H1 (cell line): ENCODE data around the gene GPC2. TPM values are rescaled to one million over a fixed set of nuclear protein-coding genes. Genes with fewer than 3 reads are reported as not detected.

Experiments used
- CTCF ChIA-PET: fragments of 300-600 bp; sonication (Branson Sonifier 250); formaldehyde crosslinking; loops from one replicate; lab custom pipeline; 2021; ENCODE audit not compliant: partially characterized antibody; lab: Charles Lee
- POLR2A ChIA-PET: fragments of 300-600 bp; sonication (Branson Sonifier 250); formaldehyde crosslinking; loops from one replicate; lab custom pipeline; 2021; ENCODE audit warnings: inconsistent platforms; ENCODE audit not compliant: partially characterized antibody; lab: Charles Lee
- DNase-seq, 2 experiments: peaks; one replicate each; pipeline versions ENCODE4 v3.0.0 to v3.0.0-alpha.2; 2010 to 2022; ENCODE audit warnings: low spot score in 2 of 2, low read depth in 1 of 2, mixed read lengths in 1 of 2
- FAIRE-seq: peaks from 2 replicates; lab custom pipeline; 2011; peaks lifted over from hg19 to GRCh38; lab: Jason Lieb, UNC
- H2AFZ ChIP-seq: 2 replicates; pipeline ENCODE4 v1.8.1; 2012; ENCODE audit warnings: low read length, inconsistent platforms
- H2AK5ac ChIP-seq: 2 replicates; pipeline ENCODE4 v1.6.1; 2013; ENCODE audit warnings: low read depth, low read length
- H2BK120ac ChIP-seq: replicated peaks from 2 replicates; pipeline ENCODE3; 2013; ENCODE audit warnings: low read depth, low read length, inconsistent platforms
- H2BK12ac ChIP-seq: 2 replicates; pipeline ENCODE4 v1.6.1; 2013; ENCODE audit warnings: low read depth, low read length
- H2BK15ac ChIP-seq: 2 replicates; pipeline ENCODE4 v1.6.1; 2013; ENCODE audit warnings: low read length
- H2BK20ac ChIP-seq: 2 replicates; pipeline ENCODE4 v1.6.1; 2013; ENCODE audit warnings: low read length
- H2BK5ac ChIP-seq: 2 replicates; pipeline ENCODE4 v1.6.1; 2013; ENCODE audit warnings: low read depth, low read length
- H3K14ac ChIP-seq: 2 replicates; pipeline ENCODE4 v1.6.1; 2013; ENCODE audit warnings: inconsistent platforms; ENCODE audit not compliant: insufficient read length
- H3K18ac ChIP-seq: 2 replicates; pipeline ENCODE4 v1.6.1; 2013; ENCODE audit warnings: low read length; ENCODE audit errors: extremely low read depth
- H3K23ac ChIP-seq: 2 replicates; pipeline ENCODE4 v1.6.1; 2013; ENCODE audit warnings: inconsistent platforms; ENCODE audit not compliant: insufficient read length
- H3K23me2 ChIP-seq: 2 replicates; pipeline ENCODE4 v1.6.1; 2013; ENCODE audit warnings: low read depth, low read length
- H3K27ac ChIP-seq: 2 replicates; pipeline ENCODE4 v1.6.1; 2011; ENCODE audit warnings: low read depth, low read length, inconsistent platforms
- H3K27me3 ChIP-seq, 4 experiments: replicated peaks in 1 of 4; 1 replicate in 1 of 4; 2 replicates in 3 of 4; pipeline versions ENCODE4 v1.6.1 to v1.8.1; 2011 to 2013; ENCODE audit warnings: low read length in 3 of 4, mild to moderate bottlenecking in 3 of 4, inconsistent platforms in 2 of 4, mixed read lengths in 2 of 4, moderate library complexity in 1 of 4; ENCODE audit not compliant: control insufficient read depth in 3 of 4, insufficient read depth in 3 of 4; ENCODE audit errors: extremely low read depth in 1 of 4
- H3K36me3 ChIP-seq, 4 experiments: 2 replicates each; pipeline versions ENCODE4 v1.6.1 to v1.8.1; 2011 to 2013; ENCODE audit warnings: mild to moderate bottlenecking in 4 of 4, low read length in 3 of 4, moderate library complexity in 2 of 4, control low read depth in 1 of 4, inconsistent platforms in 1 of 4; ENCODE audit not compliant: insufficient read depth in 4 of 4, control insufficient read depth in 2 of 4
- H3K4ac ChIP-seq: replicated peaks from 2 replicates; pipeline ENCODE3; 2013; ENCODE audit warnings: low read length, low read depth, mixed read lengths, inconsistent platforms; ENCODE audit not compliant: insufficient read length
- H3K4me1 ChIP-seq, 4 experiments: replicated peaks in 1 of 4; 1 replicate in 1 of 4; 2 replicates in 3 of 4; pipeline versions ENCODE4 v1.6.1 to v1.8.1; 2011 to 2013; ENCODE audit warnings: low read length in 3 of 4, inconsistent platforms in 2 of 4, mixed read lengths in 1 of 4; ENCODE audit not compliant: insufficient read depth in 4 of 4, control insufficient read depth in 3 of 4
- H3K4me2 ChIP-seq, 2 experiments: 2 replicates each; pipeline versions ENCODE4 v1.6.1 to v1.8.1; 2011 to 2013; ENCODE audit warnings: low read depth in 2 of 2, low read length in 2 of 2, control low read depth in 1 of 2, inconsistent platforms in 1 of 2, mild to moderate bottlenecking in 1 of 2; ENCODE audit not compliant: insufficient read depth in 1 of 2
- H3K4me3 ChIP-seq, 4 experiments: fragments of 200-600, 300-600 bp in 1 of 4; sonication (generic), shearing (Covaris generic), sonication (Bioruptor Twin) in 1 of 4; 2 replicates each; pipeline versions ENCODE4 v1.5.1 to v1.8.1; 2011 to 2016; ENCODE audit warnings: low read length in 4 of 4, low read depth in 3 of 4, control low read depth in 2 of 4, inconsistent platforms in 2 of 4, mild to moderate bottlenecking in 2 of 4, mixed read lengths in 1 of 4, moderate library complexity in 1 of 4; ENCODE audit not compliant: insufficient read depth in 2 of 4; ENCODE audit errors: extremely low read depth in 1 of 4
- H3K56ac ChIP-seq: replicated peaks from 2 replicates; pipeline ENCODE3; 2013; ENCODE audit warnings: low read depth, mild to moderate bottlenecking, mixed read lengths, low read length, inconsistent platforms; ENCODE audit not compliant: insufficient read length
- H3K79me1 ChIP-seq: 2 replicates; pipeline ENCODE4 v1.6.1; 2013; ENCODE audit warnings: low read depth, low read length, control low read depth
- H3K79me2 ChIP-seq, 2 experiments: 2 replicates each; pipeline versions ENCODE4 v1.6.1 to v1.8.1; 2012 to 2013; ENCODE audit warnings: low read length in 2 of 2, mild to moderate bottlenecking in 2 of 2, inconsistent platforms in 1 of 2; ENCODE audit not compliant: insufficient read depth in 2 of 2, control insufficient read depth in 1 of 2
- H3K9ac ChIP-seq, 4 experiments: replicated peaks in 1 of 4; 1 replicate in 1 of 4; 2 replicates in 3 of 4; pipeline versions ENCODE4 v1.6.1 to v1.8.1; 2011 to 2013; ENCODE audit warnings: low read depth in 3 of 4, low read length in 3 of 4, control low read depth in 2 of 4, mild to moderate bottlenecking in 2 of 4, moderate library complexity in 2 of 4, inconsistent platforms in 1 of 4; ENCODE audit errors: extremely low read depth in 1 of 4
- H3K9me3 ChIP-seq, 2 experiments: 2 replicates each; pipeline versions ENCODE4 v1.6.1 to v1.8.1; 2012 to 2013; ENCODE audit warnings: mild to moderate bottlenecking in 2 of 2, moderate library complexity in 2 of 2, control low read depth in 1 of 2, inconsistent platforms in 1 of 2, low read depth in 1 of 2, low read length in 1 of 2, mixed read lengths in 1 of 2; ENCODE audit not compliant: insufficient read depth in 2 of 2
- H4K20me1 ChIP-seq, 2 experiments: replicated peaks in 1 of 2; 2 replicates each; pipeline versions ENCODE3 to v1.8.1; 2011 to 2013; ENCODE audit warnings: inconsistent platforms in 2 of 2, low read length in 2 of 2, mild to moderate bottlenecking in 1 of 2; ENCODE audit not compliant: insufficient read depth in 2 of 2, control insufficient read depth in 1 of 2
- H4K5ac ChIP-seq: 2 replicates; pipeline ENCODE4 v1.6.1; 2013; ENCODE audit warnings: low read length, low read depth, mixed read lengths, inconsistent platforms; ENCODE audit not compliant: insufficient read length
- H4K8ac ChIP-seq: 2 replicates; pipeline ENCODE4 v1.8.0; 2013; ENCODE audit warnings: mild to moderate bottlenecking, moderate library complexity, low read length, inconsistent platforms; ENCODE audit not compliant: insufficient read depth; ENCODE audit errors: extremely low read depth
- H4K91ac ChIP-seq: replicated peaks from 2 replicates; pipeline ENCODE3; 2013; ENCODE audit warnings: low read length, mixed read lengths, inconsistent platforms; ENCODE audit not compliant: insufficient read length
- CBX8 ChIP-seq: fragments of 300-800, 300-1000 bp; sonication (generic); IDR thresholded peaks from 2 replicates; pipeline ENCODE4 v1.7.1; 2016; ENCODE audit warnings: low read depth, low read length, borderline replicate concordance
- CHD1 ChIP-seq: IDR thresholded peaks from 2 replicates; pipeline ENCODE4 v1.6.1; 2012; ENCODE audit warnings: low read depth, low read length, improper control_type of control experiment
- JUND ChIP-seq: IDR thresholded peaks from 2 replicates; pipeline ENCODE4 v1.6.1; 2011; ENCODE audit warnings: mild to moderate bottlenecking, improper control_type of control experiment, low read length
- WGBS, 2 experiments: shearing (Covaris generic) in 1 of 2; methylation state at CpG; one replicate each; pipeline versions ENCODE4 v1.1.6 to v1.1.7; 2013 to 2015; ENCODE audit warnings: low lambda C conversion rate in 2 of 2, mixed read lengths in 2 of 2, inconsistent platforms in 1 of 2, low coverage in 1 of 2, missing lambda C conversion rate in 1 of 2; ENCODE audit not compliant: insufficient replicate concordance in 2 of 2, insufficient coverage in 1 of 2, insufficient read length in 1 of 2; ENCODE audit errors: extremely low coverage in 1 of 2, missing lambda C conversion rate in 1 of 2; 5-methylcytosine and 5-hydroxymethylcytosine counted together
- polyA plus RNA-seq, 7 experiments: library from polyadenylated mRNA; depleted of rRNA in 3 of 7; stranded (reverse) in 5 of 7; unstranded in 2 of 7; fragments of >200 nt in 5 of 7; fragments of 200-250 nt in 2 of 7; gene quantifications; 1 replicate in 5 of 7; 2 replicates in 1 of 7; 4 replicates in 1 of 7; pipeline versions ENCODE4 v1.2.1 to v1.2.3, GENCODE V29; 2011 to 2013; ENCODE audit warnings: missing spikeins in 2 of 7, mixed read lengths in 2 of 7
- total RNA-seq: library from RNA; stranded (reverse); fragmentation: NEBNext Ultra II Directional; extraction: Animal tissue kit (Norgen Biotek cat#: 25700); gene quantifications from 2 replicates; pipeline ENCODE4 v1.2.1, GENCODE V29; 2021
- TF ChIP-seq, protein P1 (sequence below): IDR thresholded peaks from 2 replicates; pipeline ENCODE4 v1.6.1; 2012; ENCODE audit warnings: inconsistent platforms

GPC2 gene
- total and polyA plus RNA-seq, 2 of the 8 experiments (the other 6 are each of a cell fraction or from before 2014, with no cell fraction given), result 25.3 to 44.8 TPM

DNA sequence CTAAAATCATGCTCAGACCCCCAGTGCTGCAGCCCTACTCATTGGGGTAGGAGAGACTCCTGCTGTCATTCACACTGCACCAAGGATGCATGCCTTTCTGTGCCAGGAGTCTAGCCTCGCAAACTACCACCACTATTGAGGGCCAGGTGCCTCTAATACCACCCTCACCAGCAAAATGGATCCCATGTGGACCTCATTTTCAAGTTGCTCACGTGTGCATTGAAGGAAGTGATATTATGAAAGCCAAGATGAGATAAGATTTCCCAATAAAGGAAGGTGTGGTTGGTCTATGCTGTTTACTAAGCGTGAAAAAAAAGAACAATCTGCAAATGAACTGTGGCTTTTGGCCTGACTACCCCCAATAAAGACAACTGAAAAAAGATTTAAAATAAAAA, 35.6 kb downstream of the GPC2 start:
- Histone ChIP-seq H3K4me3 (no peak overlapping the region), H3K9ac (no peak overlapping the region), H3K79me1 (no peaks in the 10 kb centered on the region), H2BK5ac (no peak overlapping the region), H3K4ac (no peak overlapping the region), H3K4me1 (peaks cover 0 to 2% (median 0%) of the 10 kb centered on the region in 4 experiments; a peak in 1 of 7 replicates), H2AK5ac (no peak overlapping the region), H4K8ac (no peak overlapping the region), H2BK15ac (no peak overlapping the region), H3K56ac (no peak overlapping the region), H3K23me2 (no peaks in the 10 kb centered on the region), H3K27ac (no peak overlapping the region), H3K14ac (no peak overlapping the region), H3K9me3 (no peaks in the 10 kb centered on the region), H2AFZ (no peak overlapping the region), H4K91ac (no peak overlapping the region), H3K79me2 (no peaks in the 10 kb centered on the region), H3K4me2 (no peak overlapping the region), H2BK120ac (no peak overlapping the region), H3K27me3 (no peaks in the 10 kb centered on the region), H2BK12ac (no peak overlapping the region), H3K36me3 (no peaks in the 10 kb centered on the region), H2BK20ac (no peak overlapping the region), H3K23ac (no peak overlapping the region), H4K20me1 (no peaks in the 10 kb centered on the region), H3K18ac (no peak overlapping the region), H4K5ac (no peak overlapping the region)
- CTCF ChIA-PET, result interaction anchor here (1.0 to 10.2 kb wide), 4 partner anchors 9 to 76 kb away, joined by 3 to 108 read pairs (median 6); no protein-coding TSS in a partner anchor
- WGBS, 2 experiments, result 87% methylated on average over 3 of the region's 3 CpGs; no CpG with 5 or more reads in 1 of the 2 experiments
- DNase-seq (no peak), FAIRE-seq (no peak)
- POLR2A ChIA-PET, result interaction anchor here (0.6 to 1.4 kb wide), 5 partner anchors 9 to 40 kb away, joined by 3 to 9 read pairs (median 3); partner anchors contain the start of genes AP4M1 and MCM7
- TF ChIP-seq CBX8, result no peak
- TF ChIP-seq, protein P1, sequence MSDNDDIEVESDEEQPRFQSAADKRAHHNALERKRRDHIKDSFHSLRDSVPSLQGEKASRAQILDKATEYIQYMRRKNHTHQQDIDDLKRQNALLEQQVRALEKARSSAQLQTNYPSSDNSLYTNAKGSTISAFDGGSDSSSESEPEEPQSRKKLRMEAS, result no peak
- TF ChIP-seq CHD1, result no peak
- no peak for TF ChIP-seq JUND
